Uterus (tissue), 2 donors: ENCODE measurements around the gene LRRC56.

Source experiments
- CTCF ChIP-seq, 4 experiments: fragments of 200-600 bp in 2 of 4; fragments of 450-650 bp in 2 of 4; sonication (generic) in 2 of 4; IDR thresholded peaks; one replicate each; pipeline ENCODE4 v1.5.1; 2016 to 2019; ENCODE audit warnings: antibody characterized with exemption in 4 of 4, mild to moderate bottlenecking in 2 of 4, moderate library complexity in 1 of 4
- POLR2A ChIP-seq, 2 donors: fragments of 450-650 bp; IDR thresholded peaks; one replicate each; pipeline ENCODE4 v1.6.1; 2016; ENCODE audit warnings: antibody characterized with exemption in 2 of 2, mild to moderate bottlenecking in 1 of 2, moderate library complexity in 1 of 2

GRCh38 chr11:551131-551530 lies 13.8 kb downstream of the LRRC56 start:
- no peak for TF ChIP-seq CTCF (IDR thresholded peaks at IDR 0.05)
- TF ChIP-seq POLR2A (IDR thresholded peaks at IDR 0.05), result no peak
